GM19238 (cell line): ENCODE measurements around the gene AHDC1.
"Not testable (repeated sequence)": the region's sequence is repeated elsewhere in the genome, so short reads cannot be mapped to it uniquely, and the experiment has no call there.

Source experiments
- DNase-seq: peaks from one replicate; pipeline ENCODE4 v3.0.0; 2011; ENCODE audit warnings: low spot score; ENCODE audit not compliant: insufficient read length

Gene AHDC1

GRCh38 chr1:27564710-27565649 lies 39.0 kb downstream of the AHDC1 start:
- DNase-seq, result no peak

- DNase-seq, result no peak
These were observed 40.1 kb downstream of the AHDC1 start for GRCh38 chr1:27563591-27564471.

GRCh38 chr1:27563341-27563590 lies 40.7 kb downstream of the AHDC1 start:
- no peak for DNase-seq

- no peak for DNase-seq
These were observed 41.2 kb downstream of the AHDC1 start for GRCh38 chr1:27562534-27563340.

- DNase-seq, result no peak
These were observed 41.9 kb downstream of the AHDC1 start for GRCh38 chr1:27562021-27562420.

GRCh38 chr1:27561124-27561899 lies 42.6 kb downstream of the AHDC1 start:
- no peak for DNase-seq

GRCh38 chr1:27560268-27561123 lies 43.4 kb downstream of the AHDC1 start:
- no peak for DNase-seq

GRCh38 chr1:27559466-27560030 lies 44.4 kb downstream of the AHDC1 start:
- no peak for DNase-seq

GRCh38 chr1:27557596-27558340 lies 46.2 kb downstream of the AHDC1 start:
- no peak for DNase-seq

- peak; percentile 93 for DNase-seq
These were observed 47.0 kb downstream of the AHDC1 start for GRCh38 chr1:27556781-27557595.

GRCh38 chr1:27556435-27556780 lies 47.5 kb downstream of the AHDC1 start:
- DNase-seq, result no peak

GRCh38 chr1:27555700-27556424 lies 48.1 kb downstream of the AHDC1 start:
- DNase-seq, result peak; percentile 87

- DNase-seq, result no peak
These were observed 48.9 kb downstream of the AHDC1 start for GRCh38 chr1:27554759-27555699.

- no peak for DNase-seq
These were observed 49.7 kb downstream of the AHDC1 start for GRCh38 chr1:27554293-27554692.

- not testable (repeated sequence) for DNase-seq
These were observed 50.1 kb downstream of the AHDC1 start for GRCh38 chr1:27553823-27554222.

GRCh38 chr1:27552911-27553420 lies 51.0 kb downstream of the AHDC1 start:
- no peak for DNase-seq
